Measurements from ENCODE around the gene FNIP1. TPM values are rescaled to one million over a fixed set of nuclear protein-coding genes. Genes with fewer than 3 reads are reported as not detected.
"Not testable (repeated sequence)": the region's sequence is repeated elsewhere in the genome, so short reads cannot be mapped to it uniquely, and the experiment has no call there.

FNIP1 gene
- polyA plus RNA-seq, 1 donor (not counting 4 experiments of a cell fraction or from before 2014, with no cell fraction given): 14.6 TPM

- H3K9me1 ChIP-seq (ENCODE audit: control insufficient read depth, extremely low read depth, insufficient read depth, low read length): no peaks in the 10 kb centered on the region
- H2AFZ ChIP-seq (ENCODE audit: control insufficient read depth, low read length): no peak overlapping the region
- no peak overlapping the region for H3K4me2 ChIP-seq (ENCODE audit: control insufficient read depth, extremely low read depth, insufficient read depth, low read depth, low read length)
- dilution Hi-C loops (cut with MboI; ENCODE audit: extremely low pct_ligation_motif_present, low sequenced_read_pairs): no loop called here
- H3K79me2 ChIP-seq (ENCODE audit: control insufficient read depth, insufficient read depth, low read length): peaks cover 6% of the 10 kb centered on the region
- no peak overlapping the region for H3K4me3 ChIP-seq (ENCODE audit: control insufficient read depth in 2 of 3, extremely low read depth in 1 of 3, insufficient read depth in 2 of 3, low read depth in 1 of 3, low read length in 3 of 3)
- H3K9ac ChIP-seq (ENCODE audit: control insufficient read depth, extremely low read depth, insufficient read depth, low read length): no peak overlapping the region
- H3K9me3 ChIP-seq (ENCODE audit: control insufficient read depth, low read depth, low read length): no peaks in the 10 kb centered on the region
- H3K4me1 ChIP-seq (ENCODE audit: control insufficient read depth, extremely low read depth, insufficient read depth, low read length): no peaks in the 10 kb centered on the region
- FAIRE-seq (no peak), DNase-seq (ENCODE audit: low read depth, low spot score) (no peak)
- H3K36me3 ChIP-seq (ENCODE audit: control insufficient read depth in 2 of 2, extremely low read depth in 1 of 2, insufficient read depth in 2 of 2, low read length in 2 of 2): peaks cover 3 to 8% of the 10 kb centered on the region in 2 experiments
- no peak overlapping the region for H3K27ac ChIP-seq (ENCODE audit: control insufficient read depth, insufficient read depth, low read length)
- no peaks in the 10 kb centered on the region for H3K27me3 ChIP-seq (ENCODE audit: control insufficient read depth, extremely low read depth, insufficient read depth, low read length)
- no peaks in the 10 kb centered on the region for H4K20me1 ChIP-seq (ENCODE audit: control insufficient read depth, extremely low read depth, insufficient read depth, low read length)
- TF ChIP-seq CTCF (optimal IDR thresholded peaks at IDR 0.05 in 1 of 3, IDR thresholded peaks at IDR 0.05 in 1 of 3, conservative IDR thresholded peaks at IDR 0.05 in 1 of 3; ENCODE audit: extremely low read depth in 1 of 3, insufficient read depth in 2 of 3, low read length in 3 of 3): no peak
- TF ChIP-seq EZH2 (IDR thresholded peaks at IDR 0.05; ENCODE audit: low read length): no peak
These were observed 56.3 kb downstream of the FNIP1 start for GRCh38 chr5:131740477-131740876.

GRCh38 chr5:131735393-131735792, 61.4 kb downstream of the FNIP1 start:
- Histone ChIP-seq H2AFZ (ENCODE audit: control insufficient read depth, low read length) (no peak overlapping the region), H3K4me2 (ENCODE audit: control insufficient read depth, extremely low read depth, insufficient read depth, low read depth, low read length) (no peak overlapping the region), H3K9me3 (ENCODE audit: control insufficient read depth, low read depth, low read length) (no peaks in the 10 kb centered on the region), H4K20me1 (ENCODE audit: control insufficient read depth, extremely low read depth, insufficient read depth, low read length) (no peaks in the 10 kb centered on the region), H3K36me3 (ENCODE audit: control insufficient read depth in 2 of 2, extremely low read depth in 1 of 2, insufficient read depth in 2 of 2, low read length in 2 of 2) (peaks cover 3% of the 10 kb centered on the region in 2 experiments), H3K27ac (ENCODE audit: control insufficient read depth, insufficient read depth, low read length) (no peak overlapping the region), H3K4me3 (ENCODE audit: control insufficient read depth in 2 of 3, extremely low read depth in 1 of 3, insufficient read depth in 2 of 3, low read depth in 1 of 3, low read length in 3 of 3) (no peak overlapping the region), H3K9ac (ENCODE audit: control insufficient read depth, extremely low read depth, insufficient read depth, low read length) (no peak overlapping the region), H3K79me2 (ENCODE audit: control insufficient read depth, insufficient read depth, low read length) (peaks cover 2% of the 10 kb centered on the region), H3K9me1 (ENCODE audit: control insufficient read depth, extremely low read depth, insufficient read depth, low read length) (no peaks in the 10 kb centered on the region), H3K4me1 (ENCODE audit: control insufficient read depth, extremely low read depth, insufficient read depth, low read length) (no peaks in the 10 kb centered on the region), H3K27me3 (ENCODE audit: control insufficient read depth, extremely low read depth, insufficient read depth, low read length) (no peaks in the 10 kb centered on the region)
- TF ChIP-seq EZH2 (IDR thresholded peaks at IDR 0.05; ENCODE audit: low read length) (no peak), CTCF (optimal IDR thresholded peaks at IDR 0.05 in 1 of 3, IDR thresholded peaks at IDR 0.05 in 1 of 3, conservative IDR thresholded peaks at IDR 0.05 in 1 of 3; ENCODE audit: extremely low read depth in 1 of 3, insufficient read depth in 2 of 3, low read length in 3 of 3) (no peak)
- DNase-seq (ENCODE audit: low read depth, low spot score) (no peak), FAIRE-seq (no peak)
- dilution Hi-C loops (cut with MboI; ENCODE audit: extremely low pct_ligation_motif_present, low sequenced_read_pairs): no loop called here

- H3K9me1 ChIP-seq (ENCODE audit: control insufficient read depth, extremely low read depth, insufficient read depth, low read length); DNase-seq (ENCODE audit: low read depth, low spot score); H3K9me3 ChIP-seq (ENCODE audit: control insufficient read depth, low read depth, low read length); H3K27ac ChIP-seq (ENCODE audit: control insufficient read depth, insufficient read depth, low read length); dilution Hi-C loops (cut with MboI; ENCODE audit: extremely low pct_ligation_motif_present, low sequenced_read_pairs); H4K20me1 ChIP-seq (ENCODE audit: control insufficient read depth, extremely low read depth, insufficient read depth, low read length); H3K27me3 ChIP-seq (ENCODE audit: control insufficient read depth, extremely low read depth, insufficient read depth, low read length); H3K4me3 ChIP-seq (ENCODE audit: control insufficient read depth in 2 of 3, extremely low read depth in 1 of 3, insufficient read depth in 2 of 3, low read depth in 1 of 3, low read length in 3 of 3); H3K4me1 ChIP-seq (ENCODE audit: control insufficient read depth, extremely low read depth, insufficient read depth, low read length); H3K9ac ChIP-seq (ENCODE audit: control insufficient read depth, extremely low read depth, insufficient read depth, low read length); H2AFZ ChIP-seq (ENCODE audit: control insufficient read depth, low read length); FAIRE-seq; H3K79me2 ChIP-seq (ENCODE audit: control insufficient read depth, insufficient read depth, low read length); H3K36me3 ChIP-seq (ENCODE audit: control insufficient read depth in 2 of 2, extremely low read depth in 1 of 2, insufficient read depth in 2 of 2, low read length in 2 of 2); H3K4me2 ChIP-seq (ENCODE audit: control insufficient read depth, extremely low read depth, insufficient read depth, low read depth, low read length): not testable (repeated sequence)
These were observed 61.9 kb downstream of the FNIP1 start for GRCh38 chr5:131734939-131735338.

- H3K27ac ChIP-seq (ENCODE audit: control insufficient read depth, insufficient read depth, low read length); H3K4me1 ChIP-seq (ENCODE audit: control insufficient read depth, extremely low read depth, insufficient read depth, low read length); FAIRE-seq; H4K20me1 ChIP-seq (ENCODE audit: control insufficient read depth, extremely low read depth, insufficient read depth, low read length); H3K9ac ChIP-seq (ENCODE audit: control insufficient read depth, extremely low read depth, insufficient read depth, low read length); DNase-seq (ENCODE audit: low read depth, low spot score); H3K27me3 ChIP-seq (ENCODE audit: control insufficient read depth, extremely low read depth, insufficient read depth, low read length); H3K9me3 ChIP-seq (ENCODE audit: control insufficient read depth, low read depth, low read length); H3K79me2 ChIP-seq (ENCODE audit: control insufficient read depth, insufficient read depth, low read length); H3K4me3 ChIP-seq (ENCODE audit: control insufficient read depth in 2 of 3, extremely low read depth in 1 of 3, insufficient read depth in 2 of 3, low read depth in 1 of 3, low read length in 3 of 3); H3K36me3 ChIP-seq (ENCODE audit: control insufficient read depth in 2 of 2, extremely low read depth in 1 of 2, insufficient read depth in 2 of 2, low read length in 2 of 2); dilution Hi-C loops (cut with MboI; ENCODE audit: extremely low pct_ligation_motif_present, low sequenced_read_pairs); H3K9me1 ChIP-seq (ENCODE audit: control insufficient read depth, extremely low read depth, insufficient read depth, low read length); H3K4me2 ChIP-seq (ENCODE audit: control insufficient read depth, extremely low read depth, insufficient read depth, low read depth, low read length); H2AFZ ChIP-seq (ENCODE audit: control insufficient read depth, low read length): not testable (repeated sequence)
These were observed 67.5 kb downstream of the FNIP1 start for GRCh38 chr5:131729292-131729691.

Measured in keratinocyte (primary cell).